ENCODE measurements around the gene KCNN2. TPM values are rescaled to one million over a fixed set of nuclear protein-coding genes. Genes with fewer than 3 reads are reported as not detected.

The KCNN2 gene
- total RNA-seq, 1 experiment from 2014 or later: not detected

DNA sequence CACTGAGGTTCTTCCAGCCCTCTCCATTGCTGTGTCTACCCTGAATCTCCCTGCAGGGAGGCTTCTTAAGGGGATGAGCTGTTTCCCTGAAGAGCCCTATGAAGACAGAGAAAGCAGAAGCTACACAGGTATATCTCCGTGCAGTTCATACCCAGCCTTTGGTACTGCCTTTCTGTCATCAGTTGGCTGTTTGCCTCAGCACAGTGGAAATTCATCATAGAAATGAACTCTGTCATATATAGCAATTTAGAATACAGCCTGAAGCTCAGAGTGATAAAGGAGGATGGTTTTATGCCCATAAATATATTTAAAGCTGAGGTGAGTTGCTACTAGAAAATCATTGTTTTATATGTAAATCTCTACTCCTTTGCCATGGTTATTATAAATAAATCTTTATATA is 42.6 kb upstream of the KCNN2 start:
- Histone ChIP-seq H3K9me2 (ENCODE audit: insufficient read depth) (no peaks in the 10 kb centered on the region), H2AFZ (ENCODE audit: low read depth, low read length, poor library complexity, severe bottlenecking) (no peak overlapping the region), H3K9me3 (ENCODE audit: control insufficient read depth in 1 of 2, insufficient read depth in 1 of 2, low read depth in 1 of 2, low read length in 2 of 2) (no peaks in the 10 kb centered on the region), H3K4me2 (ENCODE audit: low read length) (no peak overlapping the region), H4K20me1 (ENCODE audit: insufficient read depth) (no peaks in the 10 kb centered on the region), H3K27me3 (ENCODE audit: insufficient read depth, low read length) (peaks cover 19% of the 10 kb centered on the region; the same call in 1 of the 2 replicates), H3K36me3 (ENCODE audit: control insufficient read depth in 1 of 2, insufficient read depth in 2 of 2, low read length in 2 of 2) (no peaks in the 10 kb centered on the region), H3K4me3 (replicated peaks in 1 of 2; ENCODE audit: low read depth in 1 of 2, low read length in 2 of 2) (no peak overlapping the region), H3K79me2 (ENCODE audit: insufficient read depth, low read length) (no peaks in the 10 kb centered on the region), H3K9ac (ENCODE audit: low read length) (no peak overlapping the region), H3K27ac (ENCODE audit: low read depth, low read length) (no peak overlapping the region), H3K4me1 (ENCODE audit: control insufficient read depth in 1 of 2, insufficient read depth in 2 of 2, low read length in 2 of 2) (no peaks in the 10 kb centered on the region)
- BruUV-seq (replicated peaks): no TSS peak
- RAD21 ChIA-PET (ENCODE audit: low non-redundant PET in 1 of 2, low total read pairs in 2 of 2, uncharacterized antibody in 2 of 2, unreplicated experiment in 2 of 2): no interaction called here
- ATAC-seq (no peak), DNase-seq (ENCODE audit: low read depth, low spot score) (no peak)
- POLR2A ChIA-PET: no interaction called here
- CTCF ChIA-PET: no interaction called here
- intact Hi-C loops (cut with micrococcal nuclease): no loop called here
- TF ChIP-seq SP1 (IDR thresholded peaks at IDR 0.05; ENCODE audit: low read depth) (no peak), ELF1 (IDR thresholded peaks at IDR 0.05; ENCODE audit: borderline replicate concordance, low read depth) (no peak), SRF (IDR thresholded peaks at IDR 0.05; ENCODE audit: low read depth) (no peak), ZFX (IDR thresholded peaks at IDR 0.05) (no peak), FOSL1 (IDR thresholded peaks at IDR 0.05; ENCODE audit: low read depth) (no peak), TCF7L2 (IDR thresholded peaks at IDR 0.05; ENCODE audit: borderline replicate concordance, extremely low read depth, insufficient read depth, insufficient read length) (no peak), CEBPB (IDR thresholded peaks at IDR 0.05; ENCODE audit: low read depth) (no peak), EZH2phosphoT487 (IDR thresholded peaks at IDR 0.05; ENCODE audit: borderline replicate concordance) (no peak), POLR2A (IDR thresholded peaks at IDR 0.05; ENCODE audit: borderline replicate concordance, extremely low read depth, insufficient read depth, insufficient read length) (no peak)
- TF ChIP-seq, protein P1, sequence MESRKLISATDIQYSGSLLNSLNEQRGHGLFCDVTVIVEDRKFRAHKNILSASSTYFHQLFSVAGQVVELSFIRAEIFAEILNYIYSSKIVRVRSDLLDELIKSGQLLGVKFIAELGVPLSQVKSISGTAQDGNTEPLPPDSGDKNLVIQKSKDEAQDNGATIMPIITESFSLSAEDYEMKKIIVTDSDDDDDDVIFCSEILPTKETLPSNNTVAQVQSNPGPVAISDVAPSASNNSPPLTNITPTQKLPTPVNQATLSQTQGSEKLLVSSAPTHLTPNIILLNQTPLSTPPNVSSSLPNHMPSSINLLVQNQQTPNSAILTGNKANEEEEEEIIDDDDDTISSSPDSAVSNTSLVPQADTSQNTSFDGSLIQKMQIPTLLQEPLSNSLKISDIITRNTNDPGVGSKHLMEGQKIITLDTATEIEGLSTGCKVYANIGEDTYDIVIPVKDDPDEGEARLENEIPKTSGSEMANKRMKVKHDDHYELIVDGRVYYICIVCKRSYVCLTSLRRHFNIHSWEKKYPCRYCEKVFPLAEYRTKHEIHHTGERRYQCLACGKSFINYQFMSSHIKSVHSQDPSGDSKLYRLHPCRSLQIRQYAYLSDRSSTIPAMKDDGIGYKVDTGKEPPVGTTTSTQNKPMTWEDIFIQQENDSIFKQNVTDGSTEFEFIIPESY (IDR thresholded peaks at IDR 0.05; ENCODE audit: extremely low read depth, insufficient replicate concordance, low read length): no peak
- TF ChIP-seq, protein P2, sequence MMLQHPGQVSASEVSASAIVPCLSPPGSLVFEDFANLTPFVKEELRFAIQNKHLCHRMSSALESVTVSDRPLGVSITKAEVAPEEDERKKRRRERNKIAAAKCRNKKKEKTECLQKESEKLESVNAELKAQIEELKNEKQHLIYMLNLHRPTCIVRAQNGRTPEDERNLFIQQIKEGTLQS (IDR thresholded peaks at IDR 0.05): no peak
